ENCODE measurements around the gene ZBTB5. TPM values are rescaled to one million over a fixed set of nuclear protein-coding genes. Genes with fewer than 3 reads are reported as not detected.

ZBTB5 gene
- total and polyA plus RNA-seq, 9 of the 15 experiments (the other 6 are each of a cell fraction or from before 2014, with no cell fraction given): 2.3 to 43.2 (median 15.5) TPM

DNA sequence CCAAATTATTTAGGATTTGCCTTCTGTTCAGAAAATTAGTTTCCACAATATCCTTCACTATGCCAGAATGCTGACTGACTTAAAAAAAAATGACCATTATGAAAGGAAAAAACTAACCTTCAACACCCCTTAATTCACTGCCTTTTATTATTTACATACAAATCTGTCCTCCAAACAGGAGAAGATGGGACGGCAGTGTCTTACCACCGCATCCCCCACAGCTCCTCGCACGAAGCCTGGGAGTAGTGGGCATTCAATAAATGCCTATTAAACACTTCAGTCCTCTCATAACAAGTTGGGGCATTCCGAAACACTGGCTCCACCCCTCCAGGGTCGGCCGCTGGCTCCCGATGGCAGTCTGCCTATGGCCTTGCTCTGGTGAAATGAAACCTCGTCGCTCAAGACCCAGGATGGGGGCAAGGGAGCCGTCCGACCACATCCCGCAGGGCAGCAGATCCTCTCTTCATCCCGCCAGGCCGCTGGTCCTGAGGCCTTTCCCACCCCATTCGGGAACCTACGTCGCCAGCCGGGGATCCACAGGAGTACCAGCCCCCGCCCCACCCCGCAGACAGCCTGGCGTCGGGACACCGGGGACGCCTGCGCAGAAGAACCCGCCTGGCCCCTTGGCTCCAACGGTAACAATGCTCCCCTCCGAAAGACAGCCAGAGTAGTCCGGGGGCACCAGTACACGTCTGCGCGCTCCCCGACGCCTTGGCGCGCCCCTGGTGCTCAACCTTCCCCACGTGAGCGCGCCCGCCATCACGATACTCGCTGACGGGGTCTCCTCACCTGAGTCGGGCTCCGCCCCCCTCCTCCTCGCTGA lies 613 bp downstream of the ZBTB5 start (continued):
- TF ChIP-seq ZNF184 (CRISPR knock-in tag; IDR thresholded peaks at IDR 0.05) (no peak), TCFL5 (CRISPR knock-in tag; conservative IDR thresholded peaks at IDR 0.05) (no peak), ERF (CRISPR knock-in tag; IDR thresholded peaks at IDR 0.05) (no peak), XRCC3 (IDR thresholded peaks at IDR 0.05) (no peak), ZNF766 (CRISPR knock-in tag; conservative IDR thresholded peaks at IDR 0.05) (no peak), PPARD (CRISPR knock-in tag; IDR thresholded peaks at IDR 0.05) (no peak), NCOR1 (IDR thresholded peaks at IDR 0.05) (no peak), RB1 (IDR thresholded peaks at IDR 0.05; ENCODE audit: low read depth) (peak; percentile 73), TEAD4 (IDR thresholded peaks at IDR 0.05; ENCODE audit: low read length) (no peak), TEAD4 (CRISPR knock-in tag; IDR thresholded peaks at IDR 0.05; ENCODE audit: borderline replicate concordance) (peak; percentile 90; the same call in 1 of the 2 replicates), ZNF717 (CRISPR knock-in tag; IDR thresholded peaks at IDR 0.05) (no peak), SRSF9 (IDR thresholded peaks at IDR 0.05; ENCODE audit: borderline replicate concordance, low read depth, low read length) (no peak), MCM7 (IDR thresholded peaks at IDR 0.05) (no peak), KHSRP (IDR thresholded peaks at IDR 0.05) (0 out of 2 replicates have a peak, but pooled peaks have one; percentile 2), ZNF311 (CRISPR knock-in tag; IDR thresholded peaks at IDR 0.05) (no peak), ETV1 (tag; conservative IDR thresholded peaks at IDR 0.05; ENCODE audit: low read depth) (0 out of 2 replicates have a peak, but pooled peaks have one; percentile 5), RBFOX2 (IDR thresholded peaks at IDR 0.05; ENCODE audit: low read depth, low read length) (peak; percentile 83), HNRNPK (IDR thresholded peaks at IDR 0.05; ENCODE audit: low read depth, low read length, poor library complexity, severe bottlenecking) (no peak), HDAC2 (IDR thresholded peaks at IDR 0.05) (0 out of 2 replicates have a peak, but pooled peaks have one; percentile 15)
- TF ChIP-seq, protein P1, sequence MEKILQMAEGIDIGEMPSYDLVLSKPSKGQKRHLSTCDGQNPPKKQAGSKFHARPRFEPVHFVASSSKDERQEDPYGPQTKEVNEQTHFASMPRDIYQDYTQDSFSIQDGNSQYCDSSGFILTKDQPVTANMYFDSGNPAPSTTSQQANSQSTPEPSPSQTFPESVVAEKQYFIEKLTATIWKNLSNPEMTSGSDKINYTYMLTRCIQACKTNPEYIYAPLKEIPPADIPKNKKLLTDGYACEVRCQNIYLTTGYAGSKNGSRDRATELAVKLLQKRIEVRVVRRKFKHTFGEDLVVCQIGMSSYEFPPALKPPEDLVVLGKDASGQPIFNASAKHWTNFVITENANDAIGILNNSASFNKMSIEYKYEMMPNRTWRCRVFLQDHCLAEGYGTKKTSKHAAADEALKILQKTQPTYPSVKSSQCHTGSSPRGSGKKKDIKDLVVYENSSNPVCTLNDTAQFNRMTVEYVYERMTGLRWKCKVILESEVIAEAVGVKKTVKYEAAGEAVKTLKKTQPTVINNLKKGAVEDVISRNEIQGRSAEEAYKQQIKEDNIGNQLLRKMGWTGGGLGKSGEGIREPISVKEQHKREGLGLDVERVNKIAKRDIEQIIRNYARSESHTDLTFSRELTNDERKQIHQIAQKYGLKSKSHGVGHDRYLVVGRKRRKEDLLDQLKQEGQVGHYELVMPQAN (IDR thresholded peaks at IDR 0.05; ENCODE audit: borderline replicate concordance): peak; percentile 88
- TF ChIP-seq, protein P2, sequence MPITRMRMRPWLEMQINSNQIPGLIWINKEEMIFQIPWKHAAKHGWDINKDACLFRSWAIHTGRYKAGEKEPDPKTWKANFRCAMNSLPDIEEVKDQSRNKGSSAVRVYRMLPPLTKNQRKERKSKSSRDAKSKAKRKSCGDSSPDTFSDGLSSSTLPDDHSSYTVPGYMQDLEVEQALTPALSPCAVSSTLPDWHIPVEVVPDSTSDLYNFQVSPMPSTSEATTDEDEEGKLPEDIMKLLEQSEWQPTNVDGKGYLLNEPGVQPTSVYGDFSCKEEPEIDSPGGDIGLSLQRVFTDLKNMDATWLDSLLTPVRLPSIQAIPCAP (CRISPR knock-in tag; IDR thresholded peaks at IDR 0.05; ENCODE audit: borderline replicate concordance): no peak
- TF ChIP-seq, protein P3, sequence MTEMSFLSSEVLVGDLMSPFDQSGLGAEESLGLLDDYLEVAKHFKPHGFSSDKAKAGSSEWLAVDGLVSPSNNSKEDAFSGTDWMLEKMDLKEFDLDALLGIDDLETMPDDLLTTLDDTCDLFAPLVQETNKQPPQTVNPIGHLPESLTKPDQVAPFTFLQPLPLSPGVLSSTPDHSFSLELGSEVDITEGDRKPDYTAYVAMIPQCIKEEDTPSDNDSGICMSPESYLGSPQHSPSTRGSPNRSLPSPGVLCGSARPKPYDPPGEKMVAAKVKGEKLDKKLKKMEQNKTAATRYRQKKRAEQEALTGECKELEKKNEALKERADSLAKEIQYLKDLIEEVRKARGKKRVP (CRISPR knock-in tag; IDR thresholded peaks at IDR 0.05): no peak
- TF ChIP-seq, protein P4, sequence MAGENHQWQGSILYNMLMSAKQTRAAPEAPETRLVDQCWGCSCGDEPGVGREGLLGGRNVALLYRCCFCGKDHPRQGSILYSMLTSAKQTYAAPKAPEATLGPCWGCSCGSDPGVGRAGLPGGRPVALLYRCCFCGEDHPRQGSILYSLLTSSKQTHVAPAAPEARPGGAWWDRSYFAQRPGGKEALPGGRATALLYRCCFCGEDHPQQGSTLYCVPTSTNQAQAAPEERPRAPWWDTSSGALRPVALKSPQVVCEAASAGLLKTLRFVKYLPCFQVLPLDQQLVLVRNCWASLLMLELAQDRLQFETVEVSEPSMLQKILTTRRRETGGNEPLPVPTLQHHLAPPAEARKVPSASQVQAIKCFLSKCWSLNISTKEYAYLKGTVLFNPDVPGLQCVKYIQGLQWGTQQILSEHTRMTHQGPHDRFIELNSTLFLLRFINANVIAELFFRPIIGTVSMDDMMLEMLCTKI (IDR thresholded peaks at IDR 0.05; ENCODE audit: partially characterized antibody): no peak

All from K562 (cell line).